ENCODE results near the gene SAP30BP. TPM values are rescaled to one million over a fixed set of nuclear protein-coding genes. Genes with fewer than 3 reads are reported as not detected.

The SAP30BP gene
- polyA plus RNA-seq, 1 donor (not counting 4 experiments of a cell fraction or from before 2014, with no cell fraction given), result 99.0 TPM

DNA sequence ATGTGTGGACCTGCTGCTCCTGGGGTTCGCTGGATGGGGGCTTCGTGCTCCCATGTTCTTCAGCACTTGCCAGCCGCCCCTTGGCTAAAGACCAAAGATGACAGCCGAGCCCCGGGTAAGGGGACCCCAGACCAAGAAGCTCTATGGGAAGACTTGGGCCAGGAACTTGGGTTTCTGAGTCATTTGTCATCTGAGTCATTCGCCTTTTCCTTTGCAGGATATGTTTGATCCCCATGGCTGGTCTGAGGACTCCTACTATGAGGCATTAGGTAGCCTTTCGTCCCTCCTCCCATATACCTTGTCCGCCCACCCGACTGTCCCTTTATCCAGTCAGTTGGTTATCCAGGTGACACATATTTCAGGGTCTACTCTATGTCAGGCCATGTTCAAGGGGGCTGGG is 36.5 kb downstream of the SAP30BP start:
- H3K4me3 ChIP-seq (ENCODE audit: control insufficient read depth in 2 of 3, extremely low read depth in 1 of 3, insufficient read depth in 2 of 3, low read depth in 1 of 3, low read length in 3 of 3), result no peak overlapping the region
- TF ChIP-seq EZH2 (IDR thresholded peaks at IDR 0.05; ENCODE audit: low read length), result no peak
- TF ChIP-seq, protein P1, sequence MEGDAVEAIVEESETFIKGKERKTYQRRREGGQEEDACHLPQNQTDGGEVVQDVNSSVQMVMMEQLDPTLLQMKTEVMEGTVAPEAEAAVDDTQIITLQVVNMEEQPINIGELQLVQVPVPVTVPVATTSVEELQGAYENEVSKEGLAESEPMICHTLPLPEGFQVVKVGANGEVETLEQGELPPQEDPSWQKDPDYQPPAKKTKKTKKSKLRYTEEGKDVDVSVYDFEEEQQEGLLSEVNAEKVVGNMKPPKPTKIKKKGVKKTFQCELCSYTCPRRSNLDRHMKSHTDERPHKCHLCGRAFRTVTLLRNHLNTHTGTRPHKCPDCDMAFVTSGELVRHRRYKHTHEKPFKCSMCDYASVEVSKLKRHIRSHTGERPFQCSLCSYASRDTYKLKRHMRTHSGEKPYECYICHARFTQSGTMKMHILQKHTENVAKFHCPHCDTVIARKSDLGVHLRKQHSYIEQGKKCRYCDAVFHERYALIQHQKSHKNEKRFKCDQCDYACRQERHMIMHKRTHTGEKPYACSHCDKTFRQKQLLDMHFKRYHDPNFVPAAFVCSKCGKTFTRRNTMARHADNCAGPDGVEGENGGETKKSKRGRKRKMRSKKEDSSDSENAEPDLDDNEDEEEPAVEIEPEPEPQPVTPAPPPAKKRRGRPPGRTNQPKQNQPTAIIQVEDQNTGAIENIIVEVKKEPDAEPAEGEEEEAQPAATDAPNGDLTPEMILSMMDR (optimal IDR thresholded peaks at IDR 0.05 in 1 of 3, IDR thresholded peaks at IDR 0.05 in 1 of 3, conservative IDR thresholded peaks at IDR 0.05 in 1 of 3; ENCODE audit: extremely low read depth in 1 of 3, insufficient read depth in 2 of 3, low read length in 3 of 3), result no peak
- no peak overlapping the region for H3K4me2 ChIP-seq (ENCODE audit: control insufficient read depth, extremely low read depth, insufficient read depth, low read depth, low read length)
- FAIRE-seq (no peak), DNase-seq (ENCODE audit: low read depth, low spot score) (no peak)
- H3K27me3 ChIP-seq (ENCODE audit: control insufficient read depth, extremely low read depth, insufficient read depth, low read length), result no peaks in the 10 kb centered on the region
- H3K4me1 ChIP-seq (ENCODE audit: control insufficient read depth, extremely low read depth, insufficient read depth, low read length), result peaks cover 57% of the 10 kb centered on the region
- H3K9me3 ChIP-seq (ENCODE audit: control insufficient read depth, low read depth, low read length), result no peaks in the 10 kb centered on the region
- no peak overlapping the region for H3K9ac ChIP-seq (ENCODE audit: control insufficient read depth, extremely low read depth, insufficient read depth, low read length)
- peaks cover 2% of the 10 kb centered on the region for H3K9me1 ChIP-seq (ENCODE audit: control insufficient read depth, extremely low read depth, insufficient read depth, low read length)
- no peaks in the 10 kb centered on the region for H4K20me1 ChIP-seq (ENCODE audit: control insufficient read depth, extremely low read depth, insufficient read depth, low read length)
- peaks cover 48 to 74% of the 10 kb centered on the region in 2 experiments for H3K36me3 ChIP-seq (ENCODE audit: control insufficient read depth in 2 of 2, extremely low read depth in 1 of 2, insufficient read depth in 2 of 2, low read length in 2 of 2)
- dilution Hi-C loops (cut with MboI; ENCODE audit: extremely low pct_ligation_motif_present, low sequenced_read_pairs), result no loop called here
- no peak overlapping the region for H2AFZ ChIP-seq (ENCODE audit: control insufficient read depth, low read length)
- H3K79me2 ChIP-seq (ENCODE audit: control insufficient read depth, insufficient read depth, low read length), result peaks cover 7% of the 10 kb centered on the region
- no peak overlapping the region for H3K27ac ChIP-seq (ENCODE audit: control insufficient read depth, insufficient read depth, low read length)

DNA sequence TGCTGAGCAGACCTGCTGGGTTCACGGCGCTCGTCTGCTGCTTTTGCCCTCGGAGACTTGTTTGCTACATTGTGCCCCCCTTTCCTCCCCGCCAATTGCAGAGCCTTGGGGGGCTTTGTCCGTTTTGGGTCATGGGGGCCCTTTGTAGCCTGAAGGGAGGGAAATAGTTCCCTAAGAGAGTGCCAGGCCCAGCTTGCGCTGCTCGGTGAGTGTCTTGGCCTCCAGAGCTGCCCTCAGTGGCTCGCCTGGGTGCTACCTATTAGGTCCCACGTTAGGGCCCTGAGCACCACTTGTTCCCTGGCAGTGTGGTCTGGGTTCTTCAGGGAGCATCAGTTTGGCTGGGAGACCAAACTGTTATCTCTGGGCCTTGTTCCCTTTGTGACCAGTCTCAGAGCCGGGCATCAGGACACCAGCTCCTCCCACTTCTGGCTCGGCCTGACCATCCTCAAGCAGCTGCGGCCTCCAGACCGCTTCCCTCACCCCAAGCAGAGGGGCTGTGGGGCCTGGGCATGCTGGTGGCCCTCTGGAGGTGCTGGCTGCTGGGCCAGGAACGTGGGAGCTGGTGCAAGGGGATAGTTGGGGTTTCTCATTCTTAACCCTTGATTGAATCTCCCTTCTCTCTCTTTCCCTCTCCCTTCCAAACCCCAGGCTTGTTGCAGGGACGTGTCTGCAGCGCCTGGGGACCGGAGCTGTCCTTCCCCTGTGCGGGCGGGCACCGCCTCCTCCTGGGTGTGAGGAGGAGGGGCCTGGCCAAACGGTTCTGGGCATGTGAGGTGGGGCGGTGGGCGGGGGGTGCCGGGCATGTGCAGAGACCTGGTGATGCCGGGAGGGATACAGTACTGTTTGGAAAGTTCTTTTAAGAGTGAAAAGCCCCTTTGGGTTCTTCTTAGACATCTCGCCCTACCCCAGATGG is 38.1 kb downstream of the SAP30BP start:
- no peaks in the 10 kb centered on the region for H4K20me1 ChIP-seq (ENCODE audit: control insufficient read depth, extremely low read depth, insufficient read depth, low read length)
- H3K79me2 ChIP-seq (ENCODE audit: control insufficient read depth, insufficient read depth, low read length), result peaks cover 2% of the 10 kb centered on the region
- dilution Hi-C loops (cut with MboI; ENCODE audit: extremely low pct_ligation_motif_present, low sequenced_read_pairs), result no loop called here
- H3K9me1 ChIP-seq (ENCODE audit: control insufficient read depth, extremely low read depth, insufficient read depth, low read length), result peaks cover 2% of the 10 kb centered on the region
- no peak overlapping the region for H3K27ac ChIP-seq (ENCODE audit: control insufficient read depth, insufficient read depth, low read length)
- FAIRE-seq (no peak), DNase-seq (ENCODE audit: low read depth, low spot score) (no peak)
- H3K9me3 ChIP-seq (ENCODE audit: control insufficient read depth, low read depth, low read length), result no peaks in the 10 kb centered on the region
- H3K27me3 ChIP-seq (ENCODE audit: control insufficient read depth, extremely low read depth, insufficient read depth, low read length), result no peaks in the 10 kb centered on the region
- peaks cover 46 to 72% of the 10 kb centered on the region in 2 experiments for H3K36me3 ChIP-seq (ENCODE audit: control insufficient read depth in 2 of 2, extremely low read depth in 1 of 2, insufficient read depth in 2 of 2, low read length in 2 of 2)
- TF ChIP-seq, protein P1 (optimal IDR thresholded peaks at IDR 0.05 in 1 of 3, IDR thresholded peaks at IDR 0.05 in 1 of 3, conservative IDR thresholded peaks at IDR 0.05 in 1 of 3; ENCODE audit: extremely low read depth in 1 of 3, insufficient read depth in 2 of 3, low read length in 3 of 3), result no peak
- TF ChIP-seq EZH2 (IDR thresholded peaks at IDR 0.05; ENCODE audit: low read length), result no peak
- H2AFZ ChIP-seq (ENCODE audit: control insufficient read depth, low read length), result no peak overlapping the region
- no peak overlapping the region for H3K9ac ChIP-seq (ENCODE audit: control insufficient read depth, extremely low read depth, insufficient read depth, low read length)
- H3K4me2 ChIP-seq (ENCODE audit: control insufficient read depth, extremely low read depth, insufficient read depth, low read depth, low read length), result no peak overlapping the region
- H3K4me3 ChIP-seq (ENCODE audit: control insufficient read depth in 2 of 3, extremely low read depth in 1 of 3, insufficient read depth in 2 of 3, low read depth in 1 of 3, low read length in 3 of 3), result no peak overlapping the region
- H3K4me1 ChIP-seq (ENCODE audit: control insufficient read depth, extremely low read depth, insufficient read depth, low read length), result peaks cover 41% of the 10 kb centered on the region

Measured in keratinocyte (primary cell).